ENCODE data around the gene APEH.

DNA sequence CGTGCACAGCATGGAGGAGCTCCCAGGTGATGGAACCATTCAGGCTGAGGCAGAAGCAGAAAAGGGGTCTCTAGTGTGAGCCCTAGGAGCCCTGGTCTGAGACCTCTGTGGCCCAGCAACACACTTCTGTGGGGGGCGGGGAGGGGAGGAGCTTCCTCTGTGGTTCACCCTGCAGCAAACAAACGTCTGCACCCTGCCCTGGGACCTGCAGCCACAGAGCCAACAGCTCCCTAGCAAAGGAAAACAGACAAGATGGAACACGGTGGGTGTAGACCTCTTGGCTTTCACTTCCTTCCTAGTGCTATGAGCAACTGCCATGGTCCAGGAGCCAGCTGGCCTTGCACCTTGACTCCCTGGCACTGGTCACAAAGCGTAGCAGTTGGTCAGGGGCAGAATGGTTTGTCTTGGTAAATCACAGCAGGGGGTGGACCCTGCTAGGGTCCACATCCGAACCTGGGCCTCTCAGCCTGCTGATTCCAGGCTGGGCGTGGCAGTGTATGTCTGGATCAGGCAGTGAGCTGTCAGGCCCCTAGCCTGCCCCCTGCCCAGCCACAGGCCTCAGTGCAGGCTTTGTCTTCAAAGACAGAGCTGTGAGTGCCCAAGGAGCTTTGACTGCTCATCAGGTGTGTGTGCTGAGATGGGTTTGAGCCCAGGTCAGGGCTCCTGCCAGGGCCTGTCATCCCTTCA, 38.6 kb downstream of the APEH start:
- TF ChIP-seq NFRKB (IDR thresholded peaks at IDR 0.05) (no peak), SUZ12 (IDR thresholded peaks at IDR 0.05) (no peak), ELF4 (IDR thresholded peaks at IDR 0.05) (no peak), BHLHE40 (IDR thresholded peaks at IDR 0.05; ENCODE audit: borderline replicate concordance) (no peak), FOXM1 (IDR thresholded peaks at IDR 0.05; ENCODE audit: borderline replicate concordance) (no peak), LEF1 (IDR thresholded peaks at IDR 0.05; ENCODE audit: borderline replicate concordance) (no peak), FOXA1 (IDR thresholded peaks at IDR 0.05) (no peak), SP1 (IDR thresholded peaks at IDR 0.05) (no peak), HDGF (IDR thresholded peaks at IDR 0.05; ENCODE audit: borderline replicate concordance) (no peak), ARNT (IDR thresholded peaks at IDR 0.05) (no peak), FOXK2 (IDR thresholded peaks at IDR 0.05) (no peak), TARDBP (IDR thresholded peaks at IDR 0.05) (no peak)
